Fibroblast of villous mesenchyme (primary cell): ENCODE measurements around the gene ATP23. TPM values are rescaled to one million over a fixed set of nuclear protein-coding genes. Genes with fewer than 3 reads are reported as not detected.

ENCODE experiments used
- DNase-seq: peaks from one replicate; pipeline ENCODE4 v3.0.0-alpha.2; 2010; ENCODE audit warnings: low read depth
- H3K4me3 ChIP-seq: 2 replicates; pipeline ENCODE4 v1.5.1; 2011; ENCODE audit warnings: low read depth, mild to moderate bottlenecking, low read length
- CTCF ChIP-seq: IDR thresholded peaks from 2 replicates; pipeline ENCODE4 v1.5.1; 2012; ENCODE audit warnings: low read depth, mild to moderate bottlenecking, low read length; ENCODE audit not compliant: insufficient read depth
- total RNA-seq: library from RNA; depleted of rRNA; stranded (reverse); fragments of >200 nt; gene quantifications from 2 replicates; pipeline ENCODE4 v1.2.3, GENCODE V29; 2012

ATP23 gene
- total RNA-seq, result 7.1 and 9.9 TPM in 2 replicates

GRCh38 chr12:57941165-57941894 is at the start of gene ATP23:
Gene ATP23 (plus strand): TSS chr12:57941567. CDS start chr12:57941702, 135 bp downstream.
- peak; percentile 87 for DNase-seq
- TF ChIP-seq CTCF, result no peak
- peak within 1 kb of the TSS; percentile 73 for H3K4me3 ChIP-seq

GRCh38 chr12:57892232-57892972 is 49.0 kb upstream of the ATP23 start:
- no peak for DNase-seq

GRCh38 chr12:57893431-57894353 is 47.7 kb upstream of the ATP23 start:
- H3K4me3 ChIP-seq, result peak overlapping the region; percentile 28
- DNase-seq, result peak; percentile 97
- peak; percentile 6 for TF ChIP-seq CTCF

More at GRCh38 chr12:57892232-57892972, 49.0 kb upstream of the ATP23 start:
- H3K4me3 ChIP-seq, result no peak overlapping the region
- TF ChIP-seq CTCF, result no peak

GRCh38 chr12:57894399-57895292 is 46.7 kb upstream of the ATP23 start:
- DNase-seq, result no peak
- peak overlapping the region; percentile 28 for H3K4me3 ChIP-seq
- no peak for TF ChIP-seq CTCF

- H3K4me3 ChIP-seq, result no peak overlapping the region
- no peak for TF ChIP-seq CTCF
- peak; percentile 36 for DNase-seq
Observed at GRCh38 chr12:57895389-57896114, 45.8 kb upstream of the ATP23 start.
